HG02973 (cell line): ENCODE data around the gene GLB1L2.
"Not testable (repeated sequence)": the region's sequence is repeated elsewhere in the genome, so short reads cannot be mapped to it uniquely, and the experiment has no call there.

Source experiments
- ATAC-seq: cut with Tn5 transposase; IDR thresholded peaks from one replicate; pipeline ENCODE4 v1.9.1; 2021; ENCODE audit warnings: moderate library complexity; ENCODE audit not compliant: unreplicated experiment

The GLB1L2 gene

GRCh38 chr11:134331354-134332188 is at the start of gene GLB1L2:
TSS of gene GLB1L2 (plus strand) at chr11:134331988. CDS start at chr11:134332062, 74 bp downstream.
- ATAC-seq = peak; percentile 94

GRCh38 chr11:134282121-134283045 is 49.4 kb upstream of the GLB1L2 start:
- ATAC-seq = no peak

GRCh38 chr11:134283461-134284230 is 48.1 kb upstream of the GLB1L2 start:
- no peak for ATAC-seq

- ATAC-seq = not testable (repeated sequence)
Observed at GRCh38 chr11:134284349-134284748, 47.4 kb upstream of the GLB1L2 start.

- no peak for ATAC-seq
Observed at GRCh38 chr11:134287561-134287960, 44.2 kb upstream of the GLB1L2 start.

GRCh38 chr11:134288486-134288885 is 43.3 kb upstream of the GLB1L2 start:
- no peak for ATAC-seq

GRCh38 chr11:134289167-134289566 is 42.6 kb upstream of the GLB1L2 start:
- no peak for ATAC-seq

- ATAC-seq = no peak
Observed at GRCh38 chr11:134289789-134290188, 42.0 kb upstream of the GLB1L2 start.

GRCh38 chr11:134290646-134291045 is 41.1 kb upstream of the GLB1L2 start:
- no peak for ATAC-seq

GRCh38 chr11:134291196-134291595 is 40.6 kb upstream of the GLB1L2 start:
- ATAC-seq = no peak

- no peak for ATAC-seq
Observed at GRCh38 chr11:134292661-134293060, 39.1 kb upstream of the GLB1L2 start.

GRCh38 chr11:134293119-134294113 is 38.4 kb upstream of the GLB1L2 start:
- ATAC-seq = no peak

- no peak for ATAC-seq
Observed at GRCh38 chr11:134294664-134295063, 37.1 kb upstream of the GLB1L2 start.

- ATAC-seq = no peak
Observed at GRCh38 chr11:134312223-134312622, 19.6 kb upstream of the GLB1L2 start.

GRCh38 chr11:134312807-134313206 is 19.0 kb upstream of the GLB1L2 start:
- no peak for ATAC-seq

GRCh38 chr11:134313379-134313778 is 18.4 kb upstream of the GLB1L2 start:
- no peak for ATAC-seq

- ATAC-seq = no peak
Observed at GRCh38 chr11:134313821-134314607, 17.8 kb upstream of the GLB1L2 start.

GRCh38 chr11:134317103-134317502 is 14.7 kb upstream of the GLB1L2 start:
- ATAC-seq = no peak

- not testable (repeated sequence) for ATAC-seq
Observed at GRCh38 chr11:134321373-134321772, 10.4 kb upstream of the GLB1L2 start.
